SJSA1 (cell line): ENCODE measurements around the gene KLF13. TPM values are rescaled to one million over a fixed set of nuclear protein-coding genes. Genes with fewer than 3 reads are reported as not detected.

Experiments used
- DNase-seq, 2 experiments: peaks; one replicate each; pipeline ENCODE4 v3.0.0-alpha.2; 2015 to 2020; ENCODE audit warnings: low spot score in 2 of 2, low read depth in 1 of 2
- H3K27ac ChIP-seq: fragments of 250-450 bp; sonication (Bioruptor Pico); 2 replicates; pipeline ENCODE4 v1.5.1; 2020; ENCODE audit warnings: mild to moderate bottlenecking, moderate library complexity
- H3K27me3 ChIP-seq: fragments of 250-450 bp; sonication (Bioruptor Pico); replicated peaks from 2 replicates; pipeline ENCODE4 v1.5.1; 2020; ENCODE audit warnings: mild to moderate bottlenecking, moderate library complexity
- H3K36me3 ChIP-seq: fragments of 250-450 bp; sonication (Bioruptor Pico); 2 replicates; pipeline ENCODE4 v1.5.1; 2020; ENCODE audit warnings: mild to moderate bottlenecking
- H3K4me1 ChIP-seq: fragments of 250-450 bp; sonication (Bioruptor Pico); replicated peaks from 2 replicates; pipeline ENCODE4 v1.6.1; 2021; ENCODE audit warnings: mild to moderate bottlenecking
- H3K4me3 ChIP-seq: fragments of 250-450 bp; sonication (Bioruptor Pico); 2 replicates; pipeline ENCODE4 v1.5.1; 2020; ENCODE audit warnings: mild to moderate bottlenecking
- H3K9me3 ChIP-seq: fragments of 250-450 bp; sonication (Bioruptor Pico); replicated peaks from 2 replicates; pipeline ENCODE4 v1.5.1; 2020; ENCODE audit warnings: mild to moderate bottlenecking
- total RNA-seq: library from RNA; depleted of rRNA; stranded (reverse); fragments of >200 nt; shearing (Covaris generic); gene quantifications from 2 replicates; pipeline ENCODE4 v1.2.3, GENCODE V29; 2014

The KLF13 gene
- total RNA-seq, 1 experiment from 2014 or later: 60.4 TPM

DNA sequence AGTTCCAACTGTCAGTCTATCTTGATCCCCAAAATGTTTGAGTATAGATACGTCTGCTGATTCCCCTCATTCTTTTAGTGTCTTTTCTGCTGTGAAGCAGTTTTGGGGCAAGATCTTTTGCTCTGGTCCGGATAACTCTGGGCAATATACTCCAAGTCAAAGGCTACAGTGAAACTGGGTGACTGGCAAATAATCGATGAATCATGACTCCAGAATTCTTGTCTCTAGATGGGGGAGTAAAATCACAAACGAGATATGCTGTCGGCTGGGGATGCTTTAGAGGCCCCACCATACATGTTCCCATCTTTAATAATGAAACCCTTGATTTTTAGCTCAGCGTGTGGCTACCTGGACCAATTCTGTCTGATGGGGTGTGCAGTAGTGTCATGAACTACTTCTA is 76.5 kb downstream of the KLF13 start:
- Histone ChIP-seq H3K4me1 (peaks cover 63% of the 10 kb centered on the region), H3K27ac (peak overlapping the region; percentile 26; the same call in 1 of the 2 replicates), H3K27me3 (no peaks in the 10 kb centered on the region), H3K36me3 (no peaks in the 10 kb centered on the region), H3K4me3 (no peak overlapping the region), H3K9me3 (peaks cover 2% of the 10 kb centered on the region; the same call in 1 of the 2 replicates)
- DNase-seq: no peak

DNA sequence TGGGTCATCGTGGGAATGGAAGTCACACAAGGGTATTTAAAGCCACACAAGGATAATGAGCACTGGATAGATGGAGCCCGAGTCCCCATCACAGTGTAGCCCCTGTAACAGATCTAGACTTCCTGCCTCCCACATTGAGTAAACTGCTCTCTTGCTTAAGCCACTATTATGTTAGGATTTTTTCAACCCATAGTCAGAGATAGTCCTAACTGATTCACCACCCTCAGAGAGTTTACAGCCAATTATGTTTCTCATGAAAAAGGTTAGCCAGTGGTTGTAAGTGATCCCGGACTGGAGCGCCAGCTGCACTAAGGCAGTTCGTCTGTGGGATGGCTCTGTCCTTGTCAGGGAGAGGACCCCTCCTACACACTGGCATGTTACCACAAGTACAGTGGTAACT is 77.0 kb downstream of the KLF13 start:
- Histone ChIP-seq H3K9me3 (peaks cover 6% of the 10 kb centered on the region; the same call in 1 of the 2 replicates), H3K27me3 (no peaks in the 10 kb centered on the region), H3K27ac (peak overlapping the region; percentile 26; the same call in 1 of the 2 replicates), H3K4me3 (no peak overlapping the region), H3K4me1 (peaks cover 57% of the 10 kb centered on the region), H3K36me3 (no peaks in the 10 kb centered on the region)
- DNase-seq: peak in 1 of 2 experiments; percentile 49

DNA sequence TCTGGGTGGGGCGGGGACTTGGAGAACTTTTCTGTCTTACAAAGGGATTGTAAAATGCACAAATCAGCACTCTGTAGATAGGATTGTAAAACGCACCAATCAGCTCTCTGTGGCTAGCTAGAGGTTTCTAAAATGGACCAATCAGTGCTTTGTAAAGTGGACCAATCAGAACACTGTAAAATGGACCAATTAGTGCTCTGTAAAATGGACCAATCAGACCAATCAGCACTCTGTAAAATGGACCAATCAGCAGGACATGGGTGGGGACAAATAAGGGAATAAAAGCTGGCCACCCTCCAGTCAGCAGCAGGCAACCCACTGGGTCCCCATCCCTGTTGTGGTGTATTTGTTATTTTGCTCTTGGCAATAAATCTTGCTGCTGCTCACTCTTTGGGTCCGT is 77.7 kb downstream of the KLF13 start:
- no peak for DNase-seq
- Histone ChIP-seq H3K27me3 (no peaks in the 10 kb centered on the region), H3K9me3 (peaks cover 6% of the 10 kb centered on the region; the same call in 1 of the 2 replicates), H3K4me1 (peaks cover 50% of the 10 kb centered on the region), H3K4me3 (no peak overlapping the region), H3K27ac (no peak overlapping the region), H3K36me3 (no peaks in the 10 kb centered on the region)

DNA sequence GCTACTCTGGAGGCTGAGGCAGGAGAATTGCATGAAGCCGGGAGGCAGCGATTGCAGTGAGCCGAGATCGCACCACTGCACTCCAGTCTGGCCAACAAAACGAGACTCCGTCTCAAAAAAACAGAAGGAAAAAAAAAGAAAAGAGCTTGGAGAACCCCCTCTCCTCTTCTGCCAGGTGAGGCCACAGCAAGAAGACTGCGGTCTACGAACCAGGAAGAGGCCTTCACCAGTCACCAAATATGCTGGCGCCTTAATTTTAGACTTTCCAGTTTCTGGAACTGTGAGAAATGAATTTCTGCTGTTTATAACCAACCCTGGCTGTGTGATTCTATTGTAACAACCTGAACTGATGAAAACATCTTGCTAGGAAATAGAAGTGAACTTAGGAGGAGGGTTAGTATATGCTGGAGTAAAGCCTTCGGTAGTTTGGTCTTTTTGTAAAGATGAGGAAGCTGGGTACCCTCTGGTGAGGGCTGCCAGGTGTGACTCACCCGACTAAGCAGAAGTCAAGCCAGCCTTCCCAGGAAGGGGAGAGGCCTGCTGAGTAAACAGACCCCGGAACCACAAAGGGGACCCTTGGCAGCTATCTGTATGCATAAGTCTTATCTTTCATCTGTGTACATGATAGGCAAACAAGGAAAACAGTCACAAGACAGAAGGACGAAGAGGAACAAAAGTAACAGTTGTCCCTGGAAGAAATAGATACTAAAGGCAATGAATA is 78.7 kb downstream of the KLF13 start:
- H3K36me3 ChIP-seq: no peaks in the 10 kb centered on the region
- no peak for DNase-seq
- H3K4me3 ChIP-seq: no peak overlapping the region
- no peaks in the 10 kb centered on the region for H3K27me3 ChIP-seq
- no peak overlapping the region for H3K27ac ChIP-seq
- peaks cover 6% of the 10 kb centered on the region; the same call in 1 of the 2 replicates for H3K9me3 ChIP-seq
- peaks cover 40% of the 10 kb centered on the region for H3K4me1 ChIP-seq

DNA sequence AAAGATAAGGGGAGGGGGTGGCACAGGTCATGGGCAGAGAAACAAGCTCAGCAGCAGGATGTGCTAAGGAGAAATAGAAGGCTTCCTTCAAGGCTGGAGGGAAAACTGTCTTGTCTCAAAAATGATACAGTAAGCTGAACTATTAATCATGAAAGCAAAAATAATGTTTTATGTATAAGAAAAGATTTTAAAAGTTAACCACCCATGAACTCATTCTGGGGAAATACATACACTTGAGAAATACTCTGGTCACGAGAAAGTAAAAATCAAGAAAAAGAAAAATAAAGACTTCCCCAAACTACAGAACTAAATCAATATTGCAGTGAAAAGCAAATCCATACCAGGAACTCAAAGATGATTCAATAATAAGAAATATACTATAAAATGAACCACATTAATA is 80.7 kb downstream of the KLF13 start:
- Histone ChIP-seq H3K4me1 (peaks cover 34% of the 10 kb centered on the region), H3K27me3 (no peaks in the 10 kb centered on the region), H3K4me3 (no peak overlapping the region), H3K27ac (no peak overlapping the region), H3K9me3 (peaks cover 6% of the 10 kb centered on the region; the same call in 1 of the 2 replicates), H3K36me3 (no peaks in the 10 kb centered on the region)
- DNase-seq: no peak

DNA sequence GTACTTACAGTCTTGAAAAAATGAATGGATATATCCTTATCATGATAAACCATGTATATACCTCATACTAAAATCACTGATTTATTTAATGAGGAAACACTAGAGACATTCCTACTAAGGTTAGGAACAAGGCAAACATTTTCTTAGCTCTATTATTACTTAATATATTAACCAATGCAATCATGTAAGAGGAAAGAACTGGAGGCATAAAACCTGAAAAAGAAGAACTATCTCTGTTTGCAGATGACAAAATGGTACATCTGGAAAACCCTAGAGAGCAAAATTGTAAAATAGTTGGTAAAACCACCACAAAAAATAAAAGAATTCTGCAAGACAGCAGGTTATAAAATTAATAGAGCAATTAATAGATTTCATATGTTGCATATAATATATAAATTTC is 81.2 kb downstream of the KLF13 start:
- no peaks in the 10 kb centered on the region for H3K27me3 ChIP-seq
- no peak overlapping the region for H3K27ac ChIP-seq
- H3K4me3 ChIP-seq: no peak overlapping the region
- peaks cover 32% of the 10 kb centered on the region for H3K4me1 ChIP-seq
- H3K9me3 ChIP-seq: peaks cover 6% of the 10 kb centered on the region; the same call in 1 of the 2 replicates
- no peak for DNase-seq
- no peaks in the 10 kb centered on the region for H3K36me3 ChIP-seq

DNA sequence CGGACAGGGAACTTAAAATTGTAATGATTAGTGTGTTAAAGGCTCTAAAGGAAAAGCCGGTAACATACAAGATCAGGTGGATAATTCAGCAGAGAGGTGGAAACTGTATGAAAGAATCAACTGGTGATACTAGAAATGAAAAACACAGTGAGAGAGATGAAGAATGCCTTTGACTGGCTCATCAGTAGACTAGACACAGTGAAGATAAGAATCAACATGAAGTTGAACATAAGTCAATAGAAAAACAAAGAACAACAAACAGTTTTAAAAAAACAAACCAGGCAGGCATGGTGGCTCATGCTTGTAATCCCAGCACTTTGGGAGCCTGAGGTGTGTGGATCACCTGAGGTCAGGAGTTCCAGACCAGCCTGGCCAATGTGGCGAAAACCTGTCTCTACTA is 82.1 kb downstream of the KLF13 start:
- no peak overlapping the region for H3K4me3 ChIP-seq
- no peak for DNase-seq
- H3K4me1 ChIP-seq: peaks cover 24% of the 10 kb centered on the region
- no peak overlapping the region for H3K27ac ChIP-seq
- no peaks in the 10 kb centered on the region for H3K36me3 ChIP-seq
- no peaks in the 10 kb centered on the region for H3K27me3 ChIP-seq
- H3K9me3 ChIP-seq: peaks cover 6% of the 10 kb centered on the region; the same call in 1 of the 2 replicates

DNA sequence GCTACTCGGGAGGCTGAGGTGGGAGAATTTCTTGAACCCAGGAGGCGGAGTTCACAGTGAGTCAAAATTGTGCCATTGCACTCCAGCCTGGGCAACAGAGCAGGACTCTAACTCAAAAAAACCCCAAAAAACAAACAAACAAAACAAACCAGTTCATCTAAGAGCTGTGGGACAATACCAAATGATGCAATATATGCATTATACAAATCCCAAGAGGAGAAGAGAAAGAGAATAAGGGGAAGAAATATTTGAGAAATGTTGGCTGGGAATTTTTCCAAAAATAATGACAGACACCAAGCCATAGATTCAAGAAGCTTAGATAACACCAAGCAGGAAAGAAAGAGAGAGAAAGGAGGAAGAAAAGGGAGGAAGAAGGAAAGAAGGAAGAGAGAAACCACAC is 82.5 kb downstream of the KLF13 start:
- H3K27ac ChIP-seq: no peak overlapping the region
- no peak for DNase-seq
- H3K27me3 ChIP-seq: no peaks in the 10 kb centered on the region
- H3K4me1 ChIP-seq: peaks cover 19% of the 10 kb centered on the region
- no peak overlapping the region for H3K4me3 ChIP-seq
- peaks cover 6% of the 10 kb centered on the region; the same call in 1 of the 2 replicates for H3K9me3 ChIP-seq
- H3K36me3 ChIP-seq: no peaks in the 10 kb centered on the region

DNA sequence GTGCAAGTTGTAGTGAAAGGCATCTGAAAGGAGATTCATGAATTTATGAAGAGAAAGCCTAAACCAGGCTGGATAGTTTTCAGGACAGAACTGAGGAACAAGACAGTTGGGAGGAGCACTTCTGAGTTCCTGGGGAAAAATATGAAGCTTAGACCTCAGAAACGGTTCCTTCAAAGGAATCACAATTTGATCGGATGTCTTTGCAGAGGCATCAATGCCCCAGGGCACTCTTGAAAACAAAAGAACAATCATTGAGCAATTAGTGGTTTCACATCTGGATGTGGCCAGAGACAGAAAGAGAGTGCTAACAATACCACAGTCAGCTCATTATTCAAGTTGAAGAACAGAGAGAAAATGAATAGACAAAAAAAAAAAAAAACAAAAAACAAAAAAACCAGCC is 86.2 kb downstream of the KLF13 start:
- H3K4me1 ChIP-seq: no peaks in the 10 kb centered on the region
- DNase-seq: no peak
- no peaks in the 10 kb centered on the region for H3K36me3 ChIP-seq
- H3K27ac ChIP-seq: no peak overlapping the region
- no peaks in the 10 kb centered on the region for H3K27me3 ChIP-seq
- peaks cover 4% of the 10 kb centered on the region; the same call in 1 of the 2 replicates for H3K9me3 ChIP-seq
- no peak overlapping the region for H3K4me3 ChIP-seq

DNA sequence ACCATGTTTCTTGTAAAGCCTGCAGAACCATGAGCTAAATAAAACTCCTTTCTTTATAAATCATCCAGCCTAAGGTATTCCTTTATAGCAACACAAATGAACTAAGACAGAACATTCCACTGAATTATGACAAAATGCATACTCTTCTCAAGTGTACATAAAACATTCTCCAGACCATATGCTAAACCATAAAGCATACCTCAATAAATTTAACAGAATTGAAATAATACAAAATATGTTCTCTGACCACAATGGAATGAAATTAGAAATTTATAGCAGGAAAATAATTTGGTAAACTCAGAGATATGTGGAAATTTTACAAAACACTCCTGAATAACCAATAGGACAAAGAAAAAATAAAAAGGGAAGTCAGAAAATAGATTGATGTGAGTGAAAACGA is 88.6 kb downstream of the KLF13 start:
- Histone ChIP-seq H3K4me1 (no peaks in the 10 kb centered on the region), H3K36me3 (no peaks in the 10 kb centered on the region), H3K27me3 (no peaks in the 10 kb centered on the region), H3K4me3 (no peak overlapping the region), H3K9me3 (0 out of 2 replicates have a peak, but pooled peaks cover 2% of the 10 kb centered on the region), H3K27ac (no peak overlapping the region)
- DNase-seq: no peak

DNA sequence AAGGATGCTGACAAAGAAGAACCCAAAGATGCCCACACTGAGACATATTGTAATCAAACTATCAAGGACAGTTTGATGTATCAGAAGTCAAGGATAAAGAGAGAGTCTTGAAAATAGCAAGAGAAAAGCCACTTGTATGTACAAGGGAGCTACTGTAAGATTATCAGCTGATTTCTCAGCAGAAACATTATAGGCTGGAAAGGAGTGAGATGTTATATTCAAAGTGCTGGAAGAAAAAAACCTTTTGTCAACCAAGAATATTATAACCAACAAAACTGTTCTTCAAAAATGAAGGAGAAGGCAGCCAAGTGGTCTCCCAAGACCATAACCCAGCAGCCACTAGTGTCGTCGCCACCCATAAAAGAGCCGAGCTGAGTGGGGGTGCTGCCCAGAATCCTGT is 93.2 kb downstream of the KLF13 start:
- Histone ChIP-seq H3K4me3 (no peak overlapping the region), H3K36me3 (no peaks in the 10 kb centered on the region; the same call in 1 of the 2 replicates), H3K9me3 (0 out of 2 replicates have a peak, but pooled peaks cover 7% of the 10 kb centered on the region), H3K27me3 (no peaks in the 10 kb centered on the region), H3K4me1 (no peaks in the 10 kb centered on the region), H3K27ac (no peak overlapping the region)
- DNase-seq: no peak

DNA sequence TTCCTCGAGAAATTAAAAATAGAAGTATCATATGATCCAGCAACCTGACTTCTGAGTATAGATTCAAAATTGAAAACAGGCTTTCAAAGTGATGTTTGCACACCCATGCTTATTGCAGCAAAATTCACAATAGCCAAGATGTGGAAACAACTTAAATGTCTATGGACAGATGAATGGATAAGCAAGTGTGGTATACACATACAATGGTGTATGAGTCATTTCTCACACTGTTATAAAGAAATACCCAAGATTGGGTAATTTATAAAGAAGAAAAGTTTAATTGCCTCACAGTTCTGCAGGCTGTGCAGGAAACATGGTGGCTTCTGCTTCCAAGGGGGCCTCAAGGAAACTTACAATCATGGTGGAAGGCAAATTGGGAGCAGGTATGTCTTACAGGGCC is 100.8 kb downstream of the KLF13 start:
- no peaks in the 10 kb centered on the region; the same call in 1 of the 2 replicates for H3K36me3 ChIP-seq
- no peaks in the 10 kb centered on the region; the same call in 1 of the 2 replicates for H3K4me1 ChIP-seq
- 0 out of 2 replicates have a peak, but pooled peaks cover 5% of the 10 kb centered on the region for H3K9me3 ChIP-seq
- H3K4me3 ChIP-seq: no peak overlapping the region
- H3K27me3 ChIP-seq: no peaks in the 10 kb centered on the region
- H3K27ac ChIP-seq: no peak overlapping the region
- DNase-seq: no peak
